GM19438 (cell line): Measurements from ENCODE around the gene NFIB.

ENCODE experiments used
- ATAC-seq: cut with Tn5 transposase; IDR thresholded peaks from one replicate; pipeline ENCODE4 v1.9.1; 2021; ENCODE audit warnings: low read depth; ENCODE audit not compliant: unreplicated experiment

NFIB gene

GRCh38 chr9:14313951-14314423, at the start of gene NFIB:
Gene NFIB, minus strand, starts transcription at chr9:14314141. Its CDS starts 630 bp downstream, at chr9:14313511.
- ATAC-seq: no peak

DNA sequence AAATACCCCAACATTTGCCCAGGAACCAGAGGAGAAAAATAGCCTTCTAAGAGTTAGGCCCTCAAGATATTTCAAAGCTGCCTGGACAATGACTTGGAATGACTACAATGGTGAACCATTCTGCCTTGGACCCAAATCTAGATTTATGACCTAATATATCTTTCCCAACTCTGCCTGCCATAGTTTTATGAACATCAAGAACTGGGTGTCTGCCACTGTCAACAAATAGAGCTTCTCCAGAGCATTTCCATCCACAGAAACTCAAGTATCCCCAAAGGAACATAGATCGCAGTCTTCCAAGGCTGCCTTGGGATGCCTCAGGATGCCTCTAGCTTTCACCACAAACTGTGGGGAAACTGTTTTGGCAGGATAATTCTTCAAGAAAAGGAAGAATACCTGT, 48.2 kb upstream of the NFIB start:
- no peak for ATAC-seq

GRCh38 chr9:14361074-14361473, 47.1 kb upstream of the NFIB start:
- ATAC-seq: no peak

DNA sequence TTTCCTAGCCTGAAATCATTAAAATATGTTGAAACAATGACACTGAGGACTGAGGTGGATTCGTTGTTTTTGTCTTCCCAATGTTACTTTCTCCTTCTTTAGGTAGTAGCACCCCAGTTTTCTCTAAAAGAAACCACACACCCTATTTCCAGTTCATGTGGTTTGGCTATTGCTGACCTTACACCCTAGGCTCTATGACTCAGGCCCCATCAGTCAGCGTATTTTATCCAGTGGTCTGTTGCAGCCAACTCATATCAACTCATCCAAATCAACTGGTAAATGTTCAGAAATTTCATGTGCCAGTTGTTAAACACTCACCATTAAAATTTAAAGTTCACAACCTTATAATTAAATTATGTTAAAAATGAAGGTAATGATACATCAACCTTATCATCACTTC, 44.6 kb upstream of the NFIB start:
- no peak for ATAC-seq

DNA sequence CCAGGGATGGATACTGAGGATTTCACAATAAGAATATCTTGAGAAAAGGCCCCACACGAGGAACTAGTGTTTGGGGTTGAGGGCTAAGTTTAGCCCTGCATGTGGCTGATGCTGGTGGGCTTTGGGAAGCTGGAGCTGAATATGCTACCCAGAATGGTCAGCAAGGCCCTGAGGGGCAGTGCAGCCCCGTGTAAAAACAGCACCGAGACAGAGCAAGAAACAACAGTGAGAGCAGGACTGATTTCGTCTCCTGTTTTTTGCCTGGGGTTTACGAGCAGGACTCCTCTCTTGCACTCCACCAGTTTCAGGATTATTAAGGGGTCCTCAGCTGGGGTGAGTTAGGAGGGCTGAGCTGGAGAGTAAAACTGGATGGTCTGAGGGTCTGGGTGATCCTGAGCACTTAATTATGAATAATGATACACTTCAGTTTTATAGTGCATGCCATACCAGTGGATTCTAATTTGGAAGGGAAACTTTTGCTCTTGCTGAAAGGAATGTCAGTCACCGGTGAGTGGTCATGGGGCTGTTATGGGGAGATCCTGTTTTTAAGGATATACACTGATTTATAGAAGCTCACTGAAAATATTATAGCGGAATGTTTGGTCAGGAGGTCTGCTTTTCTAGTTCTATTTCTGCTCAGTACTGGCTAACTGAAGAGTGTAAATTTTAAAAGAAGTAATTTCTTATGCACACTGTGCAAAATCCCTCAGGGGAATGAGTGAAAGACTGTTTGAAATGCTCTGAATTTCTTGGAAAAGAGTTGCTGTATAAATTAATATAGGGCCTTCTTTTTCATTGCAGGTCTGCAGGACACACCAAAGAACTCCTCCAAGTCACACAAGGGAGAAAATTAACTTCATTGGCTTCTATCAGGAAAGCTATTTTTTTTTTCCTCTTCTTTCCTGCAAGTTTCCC, 42.7 kb upstream of the NFIB start:
- no peak for ATAC-seq

- ATAC-seq: no peak
Measured at GRCh38 chr9:14354201-14354600, 40.3 kb upstream of the NFIB start.

- peak; percentile 80 for ATAC-seq
Measured at GRCh38 chr9:14353222-14354056, 39.5 kb upstream of the NFIB start.

DNA sequence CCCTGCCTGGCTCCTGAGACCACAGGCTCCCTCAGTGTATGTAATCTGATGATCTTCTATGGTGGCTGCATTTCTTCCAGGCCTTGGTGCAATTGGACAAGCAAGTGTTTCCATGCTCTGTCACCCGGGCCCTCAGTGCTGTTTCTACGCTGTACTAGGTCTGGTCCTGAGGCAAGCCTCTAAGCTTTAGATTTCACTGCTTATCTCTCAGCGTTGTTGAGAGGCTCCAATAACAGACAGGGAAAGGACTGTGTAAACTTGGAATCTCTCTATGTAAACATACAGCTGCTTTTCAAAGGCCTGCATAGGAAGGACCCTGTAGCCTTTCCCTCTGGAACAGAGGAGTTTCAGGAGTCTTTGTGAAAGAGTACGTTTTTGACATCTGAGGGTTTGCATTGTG, 38.6 kb upstream of the NFIB start:
- no peak for ATAC-seq

DNA sequence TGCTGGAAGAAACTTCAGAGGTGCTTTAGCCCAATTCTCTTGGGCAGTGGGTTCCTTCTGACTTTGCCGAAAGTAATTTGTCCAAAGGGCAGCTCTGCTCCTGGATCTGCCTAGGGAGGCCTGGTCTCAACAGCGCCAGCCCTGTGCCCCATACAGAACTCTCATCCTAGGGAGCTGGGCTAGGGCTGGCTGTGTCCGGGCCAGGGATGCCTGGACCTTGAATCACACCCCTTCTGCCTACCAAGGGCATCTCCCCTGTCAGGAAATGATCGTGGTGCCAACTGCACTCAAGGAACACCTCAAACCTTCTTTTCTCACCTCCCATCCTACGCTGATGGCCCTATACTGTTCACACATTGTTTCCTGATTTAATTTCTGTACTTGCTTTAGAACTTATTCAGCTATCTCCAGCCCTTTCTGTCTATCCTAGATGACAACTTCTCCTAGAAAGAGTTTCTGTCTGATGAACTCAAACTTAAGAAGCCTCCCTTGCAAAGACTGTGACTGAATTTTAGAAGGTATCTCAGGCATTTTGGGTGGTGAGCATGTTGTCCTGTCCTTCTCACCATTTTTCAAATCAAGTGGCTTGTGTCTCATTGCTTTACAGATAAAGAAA, 37.4 kb upstream of the NFIB start:
- ATAC-seq: no peak

DNA sequence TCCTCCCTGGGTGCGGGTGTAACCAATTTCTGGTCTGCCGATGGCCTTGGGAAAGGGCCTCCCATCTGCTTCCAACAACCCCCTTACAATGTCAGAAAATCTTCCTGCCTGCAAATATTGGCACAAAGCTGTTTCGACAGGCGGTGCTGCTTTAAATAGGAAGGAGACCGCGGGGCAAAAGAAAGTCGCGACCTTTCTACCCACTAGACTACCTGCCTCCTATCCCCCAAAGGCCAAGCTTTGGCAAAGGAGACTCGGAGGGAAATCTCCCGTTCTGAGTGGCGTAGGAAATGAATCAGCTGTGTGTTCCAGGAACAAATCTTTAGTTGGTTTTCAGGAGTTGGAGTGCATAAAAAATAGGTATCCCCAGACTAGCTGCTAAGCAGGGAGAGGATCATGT, 36.8 kb upstream of the NFIB start:
- ATAC-seq: no peak

DNA sequence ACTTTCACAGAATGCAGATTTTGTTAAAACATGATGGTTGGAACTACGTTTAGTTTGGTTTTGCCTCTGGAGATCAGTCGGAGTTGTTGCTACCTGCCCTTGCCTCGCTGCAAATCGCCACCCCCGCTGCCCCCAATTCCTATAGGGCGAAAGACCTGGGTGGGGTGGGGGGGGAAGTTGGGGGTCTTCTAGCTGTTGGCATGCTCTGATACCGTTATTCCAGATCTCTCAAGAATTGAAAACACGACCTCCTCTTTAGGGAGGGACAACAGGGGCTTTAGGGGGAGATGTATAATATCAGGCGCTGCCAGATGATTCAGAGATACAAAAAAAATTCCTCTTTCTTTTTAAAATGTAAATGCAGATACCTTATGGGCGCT, 36.4 kb upstream of the NFIB start:
- no peak for ATAC-seq

GRCh38 chr9:14349447-14350348, 35.8 kb upstream of the NFIB start:
- ATAC-seq: no peak

- ATAC-seq: no peak
Measured at GRCh38 chr9:14349146-14349446, 35.2 kb upstream of the NFIB start.

DNA sequence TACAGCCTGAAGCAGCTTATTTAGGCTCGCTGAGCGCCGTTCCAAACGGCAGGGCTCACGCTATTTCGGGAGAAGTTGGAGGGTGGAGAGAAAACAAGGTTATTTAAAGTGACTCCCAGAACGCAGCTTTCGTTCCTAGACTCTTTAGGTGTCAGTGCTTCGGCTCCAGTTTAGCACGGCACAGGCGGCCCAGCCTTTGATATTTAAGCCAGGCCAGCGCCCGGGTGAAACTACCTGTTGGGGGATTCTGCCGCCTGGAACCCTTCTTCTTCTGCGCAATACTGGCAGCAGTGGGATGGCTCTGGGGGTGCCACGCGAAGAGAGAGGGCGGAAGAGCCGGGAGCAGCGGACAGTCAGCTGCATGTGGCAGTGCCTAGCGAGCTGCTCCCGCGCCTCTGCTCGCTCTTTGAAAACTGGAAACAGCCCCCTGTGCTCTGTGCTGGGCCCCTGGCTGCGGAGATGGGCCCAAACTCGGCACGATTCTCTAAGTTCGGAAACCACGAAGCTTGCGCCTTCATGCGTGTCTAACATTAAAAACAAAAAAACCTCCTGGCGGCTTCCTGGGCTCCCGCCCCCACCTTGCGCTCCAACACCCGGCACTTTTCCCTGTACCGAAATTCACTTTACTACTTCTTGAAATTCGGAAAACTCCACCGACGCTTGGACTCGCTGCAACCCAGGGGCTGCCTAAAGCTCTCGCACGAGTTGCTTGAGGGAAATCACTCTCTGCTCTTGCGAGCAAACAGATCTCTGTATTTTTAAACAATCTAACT, 34.6 kb upstream of the NFIB start:
- no peak for ATAC-seq

DNA sequence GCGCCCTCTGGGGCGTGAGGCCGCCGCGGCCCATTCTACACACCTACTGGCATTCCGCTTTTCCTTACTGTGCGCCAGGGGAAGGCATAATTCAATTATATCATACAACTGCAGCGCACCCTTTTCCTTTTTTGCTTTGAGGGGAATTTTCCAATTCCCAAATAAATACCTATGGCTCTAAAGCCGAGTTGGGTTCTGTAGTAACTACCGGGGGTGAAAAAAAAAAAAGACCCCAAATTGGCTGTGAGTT, 34.1 kb upstream of the NFIB start:
- no peak for ATAC-seq

DNA sequence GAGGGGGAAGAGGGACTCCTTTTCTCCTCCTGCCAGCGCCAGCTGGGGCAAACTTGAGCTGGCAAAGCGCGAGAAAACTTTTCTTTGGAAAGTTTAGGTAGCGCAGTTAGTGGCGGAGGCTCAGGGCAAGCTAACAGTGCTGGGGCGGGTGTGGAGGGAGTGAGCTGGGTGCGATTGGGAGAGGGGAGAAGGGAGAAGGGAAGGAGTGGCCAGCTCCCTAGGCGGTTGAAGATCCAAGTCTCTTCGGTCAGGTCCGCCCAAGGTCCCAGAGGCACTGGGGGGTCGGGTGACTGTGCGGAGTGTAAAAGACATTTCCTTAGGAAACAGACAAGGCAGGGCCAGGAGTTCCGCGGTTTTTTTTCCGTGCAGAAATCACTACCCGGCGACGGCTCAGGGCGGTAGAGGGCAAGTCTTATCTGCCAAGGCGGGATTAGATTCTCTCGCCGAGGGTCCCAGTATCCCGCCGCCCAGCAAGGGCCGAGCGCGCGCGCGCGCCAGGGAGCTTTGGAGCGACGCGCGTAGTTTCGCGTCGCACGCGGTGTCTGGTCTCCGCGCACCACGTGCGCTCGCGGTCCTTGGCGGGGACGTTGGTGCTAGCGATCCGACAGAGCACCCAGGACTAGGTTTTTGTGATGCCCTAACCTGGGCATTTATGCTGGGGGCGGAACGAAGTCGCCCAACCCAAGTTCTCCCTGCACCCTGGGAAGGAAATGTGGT, 33.6 kb upstream of the NFIB start:
- ATAC-seq: no peak

DNA sequence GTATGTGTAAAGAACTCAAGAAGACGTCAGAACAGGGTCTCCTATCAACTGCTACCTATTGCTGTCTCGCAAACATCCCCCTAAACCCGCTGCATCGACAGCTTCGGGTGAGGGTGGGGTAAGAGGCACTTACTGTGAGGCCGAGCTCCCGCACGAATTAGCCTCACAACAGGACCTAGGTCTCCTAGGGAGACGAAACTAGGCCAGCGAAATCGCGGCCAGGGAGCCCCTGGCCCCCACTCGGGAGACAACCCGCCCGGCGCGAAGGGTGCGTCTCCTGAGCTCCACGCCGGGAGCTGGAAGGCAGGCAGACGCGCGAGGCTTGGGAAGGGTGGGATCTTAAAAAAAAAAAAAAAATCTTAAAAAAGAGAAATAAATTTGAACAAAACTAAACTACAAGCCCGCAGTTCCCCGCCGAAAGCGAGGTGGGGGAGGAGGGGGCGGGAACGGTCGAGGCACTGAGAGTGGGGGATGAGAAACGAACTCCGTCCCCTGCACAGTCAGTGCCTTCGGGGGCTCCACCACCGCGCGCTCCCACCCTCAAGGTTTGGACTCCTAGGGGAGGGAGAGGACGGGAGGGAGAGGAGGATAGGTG, 33.0 kb upstream of the NFIB start:
- ATAC-seq: no peak

GRCh38 chr9:14346231-14346791, 32.4 kb upstream of the NFIB start:
- ATAC-seq: no peak
